Small intestine (tissue), 7 donors: ENCODE results near the gene MAP1LC3B. TPM values are rescaled to one million over a fixed set of nuclear protein-coding genes. Genes with fewer than 3 reads are reported as not detected.

Experiments
- DNase-seq, 2 donors: peaks; one replicate each; pipeline versions ENCODE4 v3.0.0 to v3.0.0-alpha.2; 2013
- FAIRE-seq: peaks from 2 replicates; lab custom pipeline; 2012; peaks lifted over from hg19 to GRCh38; lab: Jason Lieb, UNC
- H3K27ac ChIP-seq, 3 donors: one replicate each; pipeline ENCODE4 v1.5.1; 2013; ENCODE audit warnings: low read length in 2 of 3, mild to moderate bottlenecking in 2 of 3, control low read depth in 1 of 3, inconsistent platforms in 1 of 3, low read depth in 1 of 3, moderate library complexity in 1 of 3
- H3K27me3 ChIP-seq, 3 donors: one replicate each; pipeline ENCODE4 v1.6.1; 2013; ENCODE audit warnings: low read length in 3 of 3, inconsistent platforms in 1 of 3; ENCODE audit not compliant: control insufficient read depth in 3 of 3, insufficient read depth in 3 of 3
- H3K36me3 ChIP-seq, 3 donors: one replicate each; pipeline ENCODE4 v1.6.1; 2013; ENCODE audit warnings: low read length in 3 of 3, inconsistent platforms in 1 of 3, low read depth in 1 of 3, mild to moderate bottlenecking in 1 of 3, moderate library complexity in 1 of 3; ENCODE audit not compliant: control insufficient read depth in 3 of 3, insufficient read depth in 2 of 3
- H3K4me1 ChIP-seq, 3 donors: one replicate each; pipeline ENCODE4 v1.6.1; 2013; ENCODE audit warnings: low read length in 2 of 3, inconsistent platforms in 1 of 3, low read depth in 1 of 3, mild to moderate bottlenecking in 1 of 3, moderate library complexity in 1 of 3; ENCODE audit not compliant: control insufficient read depth in 3 of 3, insufficient read depth in 2 of 3
- H3K4me3 ChIP-seq, 3 donors: one replicate each; pipeline ENCODE4 v1.5.1; 2013; ENCODE audit warnings: low read length in 3 of 3, control low read depth in 1 of 3, inconsistent platforms in 1 of 3, low read depth in 1 of 3, mild to moderate bottlenecking in 1 of 3, moderate library complexity in 1 of 3
- H3K9me3 ChIP-seq, 2 donors: one replicate each; pipeline ENCODE4 v1.6.1; 2013; ENCODE audit warnings: low read depth in 1 of 2, low read length in 1 of 2; ENCODE audit not compliant: control insufficient read depth in 2 of 2, insufficient read depth in 1 of 2
- WGBS, 3 donors: extraction: QIAGEN DNeasy Blood & Tissue Kit; methylation state at CpG; one replicate each; pipeline ENCODE4 v1.1.7; 2013; 5-methylcytosine and 5-hydroxymethylcytosine counted together
- polyA plus RNA-seq, 4 donors: library from polyadenylated mRNA; stranded (reverse) in 3 of 4; unstranded in 1 of 4; fragments of 200-250 nt in 3 of 4; fragments of 120-200 nt in 1 of 4; gene quantifications; one replicate each; pipeline versions ENCODE4 v1.2.1 to v1.2.3, GENCODE V29; 2013
- donor health status: healthy with polysubstance abuse.
- donor health status: control.
- donor health status: control.
- donor health status: Bipolar disorder and iron deficiency.
- donor health status: healthy.

The MAP1LC3B gene
- polyA plus RNA-seq, 4 donors, result 35.1 to 61.1 (median 46.9) TPM

DNA sequence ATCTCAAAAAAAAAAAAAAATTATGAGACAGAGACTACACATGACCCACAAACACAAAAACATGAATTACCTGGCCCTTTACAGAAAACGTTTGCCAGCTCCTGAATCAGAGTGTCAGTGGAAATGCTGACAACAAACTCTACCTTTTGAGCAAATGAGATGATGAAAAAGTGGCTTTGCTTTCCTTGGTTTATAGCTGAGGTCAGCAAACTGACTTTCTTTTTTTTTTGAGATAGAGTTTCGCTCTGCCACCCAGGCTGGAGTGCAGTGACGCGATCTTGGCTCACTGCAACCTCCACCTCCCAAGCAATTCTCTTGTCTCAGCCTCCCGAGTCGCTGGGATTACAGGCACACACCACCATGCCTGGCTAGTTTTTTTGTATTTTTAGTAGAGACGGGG is 54.3 kb downstream of the MAP1LC3B start:
- Histone ChIP-seq H3K27me3 (no peaks in the 10 kb centered on the region), H3K36me3 (peaks cover 0 to 59% (median 13%) of the 10 kb centered on the region in 3 donors), H3K27ac (peak overlapping the region in 2 of 3 donors; percentile 60 to 88), H3K4me3 (no peak overlapping the region), H3K9me3 (peaks cover 0 to 16% of the 10 kb centered on the region in 2 donors), H3K4me1 (no peaks in the 10 kb centered on the region)
- 89 to 96% (median 90%) methylated on average over 7 of the region's 7 CpGs for WGBS, 3 donors
- FAIRE-seq (no peak), DNase-seq (no peak)

DNA sequence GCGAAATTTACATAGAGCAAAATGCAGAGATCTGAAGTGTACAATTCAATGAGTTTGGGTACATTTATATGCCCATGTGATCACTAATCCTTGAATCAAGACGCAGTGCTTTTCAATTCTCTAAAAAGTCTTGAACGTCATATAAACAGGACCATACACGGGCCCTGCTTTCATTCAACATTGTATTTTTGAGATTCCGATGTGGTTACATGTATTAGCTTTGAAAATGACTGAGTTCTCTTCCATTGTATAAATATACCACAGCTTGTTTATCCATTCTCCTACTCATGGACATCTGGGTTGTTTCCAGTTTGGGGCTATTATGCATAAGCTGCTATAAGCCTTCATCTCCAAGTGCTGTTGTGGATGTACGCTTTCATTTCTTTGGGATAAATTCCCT is 55.2 kb downstream of the MAP1LC3B start:
- peaks cover 0 to 16% of the 10 kb centered on the region in 2 donors for H3K9me3 ChIP-seq
- peaks cover 0 to 60% (median 17%) of the 10 kb centered on the region in 3 donors for H3K36me3 ChIP-seq
- DNase-seq, result no peak
- H3K4me3 ChIP-seq, result no peak overlapping the region
- peak overlapping the region in 2 of 3 donors; percentile 60 to 88 for H3K27ac ChIP-seq
- H3K4me1 ChIP-seq, result no peaks in the 10 kb centered on the region
- 69 to 96% (median 89%) methylated on average over 6 of the region's 6 CpGs for WGBS, 3 donors
- no peaks in the 10 kb centered on the region for H3K27me3 ChIP-seq
- FAIRE-seq, result no peak

DNA sequence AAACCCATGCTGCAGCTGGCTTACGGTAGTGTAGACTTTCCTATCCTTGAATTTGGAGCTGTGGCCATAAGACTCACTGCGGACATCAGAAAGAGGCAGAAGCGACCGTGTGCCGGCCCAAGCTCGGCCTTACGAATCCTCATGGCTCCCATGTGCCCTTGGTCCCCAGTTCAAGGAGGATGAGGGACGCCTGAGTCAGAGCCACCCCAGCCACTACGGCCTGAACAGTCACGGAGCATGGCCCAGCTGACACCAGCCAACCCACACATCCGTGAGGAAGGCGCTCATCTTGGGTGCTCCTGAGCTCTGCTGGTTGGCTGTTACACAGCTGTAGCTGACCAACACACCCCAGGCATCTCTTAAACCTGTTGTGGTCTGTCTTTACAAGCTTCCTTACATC is 56.7 kb downstream of the MAP1LC3B start:
- no peak overlapping the region for H3K4me3 ChIP-seq
- H3K9me3 ChIP-seq, result peaks cover 0 to 10% of the 10 kb centered on the region in 2 donors
- H3K4me1 ChIP-seq, result no peaks in the 10 kb centered on the region
- no peak for DNase-seq
- H3K27ac ChIP-seq, result no peak overlapping the region
- no peaks in the 10 kb centered on the region for H3K27me3 ChIP-seq
- FAIRE-seq, result no peak
- 95 to 98% (median 96%) methylated on average over 12 of the region's 12 CpGs for WGBS, 3 donors
- peaks cover 0 to 65% (median 16%) of the 10 kb centered on the region in 3 donors for H3K36me3 ChIP-seq

DNA sequence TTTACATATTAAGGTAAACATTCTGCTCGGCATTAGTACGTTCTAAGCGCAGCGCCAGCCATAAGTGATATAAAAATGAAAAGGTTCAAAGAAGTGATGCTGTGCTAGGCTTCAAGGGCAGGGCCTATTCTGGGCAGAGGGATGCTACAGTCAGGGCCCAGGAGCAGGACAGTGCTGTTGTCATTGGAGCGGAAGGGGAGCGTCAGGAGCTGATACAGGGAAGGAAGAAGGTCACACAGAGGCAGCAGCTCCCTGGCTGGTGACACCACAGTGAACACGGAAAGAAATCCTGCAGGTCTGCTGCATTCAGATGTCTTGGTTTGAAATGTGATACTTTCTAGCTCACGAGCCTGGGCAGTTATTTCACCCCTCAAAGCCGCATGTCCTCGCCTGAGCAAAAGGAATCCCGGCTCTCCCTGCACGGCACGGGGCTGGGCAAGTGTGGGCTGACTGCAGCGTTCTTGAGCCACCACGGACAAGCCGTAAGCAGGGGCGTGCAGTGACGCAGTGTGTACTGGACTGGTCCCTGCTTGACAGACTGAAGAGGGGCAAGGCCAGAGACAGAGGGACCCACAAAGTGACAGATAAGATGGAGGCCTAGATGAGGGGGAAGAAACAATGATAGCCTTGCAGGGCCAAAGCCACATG is 59.6 kb downstream of the MAP1LC3B start:
- Histone ChIP-seq H3K4me3 (no peak overlapping the region), H3K27ac (no peak overlapping the region), H3K9me3 (no peaks in the 10 kb centered on the region), H3K4me1 (peaks cover 0 to 7% (median 0%) of the 10 kb centered on the region in 3 donors), H3K36me3 (peaks cover 0 to 62% (median 15%) of the 10 kb centered on the region in 3 donors), H3K27me3 (no peaks in the 10 kb centered on the region)
- FAIRE-seq, result no peak
- DNase-seq, result no peak
- 89 to 92% (median 90%) methylated on average over 18 of the region's 18 CpGs for WGBS, 3 donors

DNA sequence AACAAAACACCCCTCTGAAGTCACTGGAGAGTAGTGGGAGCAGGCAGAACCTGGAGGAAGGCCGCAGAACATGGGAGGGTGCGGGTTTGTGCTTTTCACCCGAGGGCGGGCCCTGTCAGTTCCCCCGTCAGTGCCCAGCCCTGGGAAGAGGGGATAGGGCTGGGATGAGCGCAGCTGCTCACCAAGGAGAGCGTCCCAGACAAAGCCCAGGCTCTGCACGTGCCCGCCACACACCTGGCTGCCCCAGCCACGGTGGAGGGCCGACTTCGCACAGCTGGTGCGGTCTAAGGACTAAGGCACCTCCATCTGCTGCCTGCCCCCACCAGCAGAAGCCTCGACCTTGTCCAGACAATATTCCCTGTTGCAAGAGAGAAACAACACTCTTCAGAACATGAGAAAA is 61.2 kb downstream of the MAP1LC3B start:
- DNase-seq, result no peak
- Histone ChIP-seq H3K4me1 (peaks cover 0 to 19% (median 6%) of the 10 kb centered on the region in 3 donors), H3K9me3 (no peaks in the 10 kb centered on the region), H3K27ac (no peak overlapping the region), H3K27me3 (no peaks in the 10 kb centered on the region), H3K4me3 (no peak overlapping the region), H3K36me3 (peaks cover 0 to 64% (median 9%) of the 10 kb centered on the region in 3 donors)
- WGBS, 3 donors, result 88 to 89% (median 88%) methylated on average over 13 to 14 of the region's 14 CpGs
- no peak for FAIRE-seq

Other genes with a start within 250 kb of the MAP1LC3B start
- gene C16orf95, start 74.9 kb upstream of the MAP1LC3B start, polyA plus RNA-seq, result 1 to 10 TPM; 2.2 to 4.8 (median 3.5) TPM
- 10 to 100 TPM; 23.8 to 38.7 (median 29.4) TPM for gene FBXO31, start 8.6 kb upstream of the MAP1LC3B start, polyA plus RNA-seq
- gene ZCCHC14, start 100.7 kb downstream of the MAP1LC3B start, polyA plus RNA-seq, result 10 to 100 TPM in 3 of 4 donors, 1 to 10 TPM in 1; 9.2 to 42.8 (median 13.1) TPM
- 1 to 10 TPM in 1 of 4 donors, under 1 TPM in 1, not detected in 2; 0.22 to 2.4 TPM for gene JPH3, start 210.2 kb downstream of the MAP1LC3B start, polyA plus RNA-seq